Activated T-helper 2 cell treated with anti-CD3 and anti-CD28 coated beads, Interferon-gamma antibody, Interleukin-2, Interleukin-4, amounts not matched to agents 10 μg/mL and 5 μg/mL and 100 μg/mL, durations not matched to agents 14 hours and 24 hours and 36 hours (primary cell): ENCODE data around the gene TIMM23B. TPM values are rescaled to one million over a fixed set of nuclear protein-coding genes. Genes with fewer than 3 reads are reported as not detected.
"Not testable (repeated sequence)": the region's sequence is repeated elsewhere in the genome, so short reads cannot be mapped to it uniquely, and the experiment has no call there.

ENCODE experiments used
- DNase-seq: peaks from one replicate; pipeline ENCODE4 v3.0.0; 2021; ENCODE audit warnings: low spot score
- H3K27ac Mint-ChIP-seq: one replicate; pipeline ENCODE4 v1.8.0; 2021; ENCODE audit warnings: mixed read lengths
- H3K27me3 Mint-ChIP-seq: one replicate; pipeline ENCODE4 v1.8.0; 2021; ENCODE audit warnings: low read depth, mixed read lengths
- H3K36me3 Mint-ChIP-seq: one replicate; pipeline ENCODE4 v1.8.0; 2021; ENCODE audit warnings: low read depth, mixed read lengths
- H3K4me1 Mint-ChIP-seq: one replicate; pipeline ENCODE4 v1.8.0; 2021; ENCODE audit warnings: low read depth, mixed read lengths
- H3K4me3 Mint-ChIP-seq: one replicate; pipeline ENCODE4 v1.8.0; 2021; ENCODE audit warnings: low read depth, mild to moderate bottlenecking, moderate library complexity, mixed read lengths
- H3K9me3 Mint-ChIP-seq: one replicate; pipeline ENCODE4 v1.8.0; 2021; ENCODE audit warnings: mixed read lengths
- intact Hi-C: fragments of 100-400 bp; cut with micrococcal nuclease; formaldehyde crosslinking; loops from one replicate; pipeline ENCODE4 v1.15.1; 2023
- total RNA-seq: library from RNA; stranded (reverse); gene quantifications from 2 replicates; pipeline ENCODE4 v1.2.3, GENCODE V29; 2022

The TIMM23B gene
- total RNA-seq, 1 donor from 2014 or later, result 23.5 TPM

DNA sequence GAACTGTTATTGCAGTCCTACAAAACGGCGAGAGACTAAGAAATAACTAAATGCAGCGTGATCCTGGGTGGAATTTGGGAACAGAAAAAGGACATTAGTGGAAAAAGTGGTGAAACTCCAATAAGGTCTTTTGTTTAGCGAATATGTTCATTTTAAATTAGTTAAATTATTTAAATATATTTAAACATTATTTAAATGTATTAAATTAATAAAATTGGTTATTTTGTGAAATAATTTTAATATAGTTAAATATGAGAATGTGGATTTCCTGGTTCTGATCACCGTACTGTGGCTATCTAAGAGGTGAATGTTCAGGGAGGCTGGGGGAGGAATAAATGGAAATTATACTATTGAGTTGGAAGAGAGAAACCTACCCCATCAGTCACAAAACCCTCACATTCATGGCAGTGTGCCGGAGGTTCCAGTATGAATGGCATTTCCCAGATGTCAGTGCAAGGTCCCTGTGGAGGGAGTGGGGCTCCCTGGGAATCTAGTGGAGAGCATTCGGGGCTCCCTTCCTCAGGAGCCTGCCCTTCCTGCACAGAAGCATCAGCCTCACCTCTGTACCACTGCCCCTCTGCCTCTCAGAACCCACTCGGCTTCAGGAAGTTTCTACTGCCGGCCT, 73.9 kb downstream of the TIMM23B start:
- H3K27me3 Mint-ChIP-seq, H3K4me1 Mint-ChIP-seq, DNase-seq, H3K9me3 Mint-ChIP-seq, H3K27ac Mint-ChIP-seq, intact Hi-C loops, H3K4me3 Mint-ChIP-seq, H3K36me3 Mint-ChIP-seq: not testable (repeated sequence)

GRCh38 chr10:50016926-50017325, 75.1 kb downstream of the TIMM23B start:
- H3K36me3 Mint-ChIP-seq, DNase-seq, H3K4me1 Mint-ChIP-seq, H3K9me3 Mint-ChIP-seq, intact Hi-C loops, H3K4me3 Mint-ChIP-seq, H3K27me3 Mint-ChIP-seq, H3K27ac Mint-ChIP-seq: not testable (repeated sequence)

DNA sequence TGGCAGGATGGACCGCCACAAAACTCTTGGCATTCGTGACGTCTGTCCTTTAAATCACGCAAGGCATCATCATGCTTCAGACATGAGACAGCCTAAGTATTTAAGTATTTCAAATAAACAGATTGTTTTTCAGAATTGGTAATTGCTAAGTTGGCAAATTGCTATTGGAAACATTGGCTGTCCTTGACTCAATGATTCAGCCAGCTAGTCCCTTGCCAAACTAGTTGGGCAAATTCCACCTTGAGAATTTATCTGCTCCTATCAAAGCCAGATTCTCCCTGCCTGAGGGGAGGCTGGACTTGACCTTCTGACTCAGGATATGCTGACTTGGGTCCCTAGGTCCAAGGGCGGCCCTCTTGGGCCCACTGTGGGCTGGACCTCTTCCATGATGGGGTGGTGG, 75.8 kb downstream of the TIMM23B start:
- H3K27me3 Mint-ChIP-seq, H3K27ac Mint-ChIP-seq, H3K36me3 Mint-ChIP-seq, H3K4me1 Mint-ChIP-seq, H3K9me3 Mint-ChIP-seq, intact Hi-C loops, H3K4me3 Mint-ChIP-seq, DNase-seq: not testable (repeated sequence)

DNA sequence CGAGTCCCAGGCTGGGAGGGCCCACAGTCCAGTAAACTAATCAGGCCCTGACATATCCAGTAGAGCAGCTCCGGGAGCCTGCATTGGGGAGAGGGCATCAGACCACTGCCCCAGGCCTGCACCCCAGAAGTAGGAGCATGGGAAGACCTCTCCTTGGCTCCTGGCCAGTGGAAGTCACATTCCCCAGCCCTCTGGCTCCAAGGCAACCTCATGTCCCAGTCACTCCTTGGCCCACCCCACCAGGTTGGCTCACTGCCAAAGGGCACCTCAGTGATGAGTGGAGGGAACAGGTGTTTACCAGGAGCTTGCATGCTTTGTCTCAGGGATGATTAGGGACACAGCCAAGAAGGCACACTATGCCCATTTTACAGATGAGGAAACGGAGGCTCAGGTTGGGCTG, 77.4 kb downstream of the TIMM23B start:
- H3K4me3 Mint-ChIP-seq, DNase-seq, intact Hi-C loops, H3K9me3 Mint-ChIP-seq, H3K27ac Mint-ChIP-seq, H3K4me1 Mint-ChIP-seq, H3K36me3 Mint-ChIP-seq, H3K27me3 Mint-ChIP-seq: not testable (repeated sequence)

GRCh38 chr10:50020451-50021024, 78.7 kb downstream of the TIMM23B start:
- DNase-seq, H3K36me3 Mint-ChIP-seq, H3K27ac Mint-ChIP-seq, H3K4me1 Mint-ChIP-seq, H3K4me3 Mint-ChIP-seq, intact Hi-C loops, H3K27me3 Mint-ChIP-seq, H3K9me3 Mint-ChIP-seq: not testable (repeated sequence)

DNA sequence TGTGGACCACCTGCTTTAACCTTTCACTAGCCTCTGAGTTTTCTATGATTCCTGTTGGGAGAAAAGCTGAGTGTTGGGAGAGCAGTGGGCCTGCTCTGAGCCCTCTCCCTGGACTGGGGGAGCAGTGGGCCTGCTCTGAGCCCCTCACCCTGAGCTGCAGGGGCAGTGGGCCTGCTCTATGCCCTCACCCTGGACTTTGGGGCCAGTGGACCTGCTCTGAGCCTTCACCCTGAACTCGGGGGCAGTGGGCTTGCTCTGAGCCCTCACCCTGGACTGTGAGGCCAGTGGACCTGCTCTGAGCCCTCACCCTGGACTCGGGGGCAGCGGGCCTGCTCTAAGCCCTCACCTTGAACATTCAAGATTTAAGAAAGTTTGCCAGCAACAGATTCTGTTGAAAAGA, 79.8 kb downstream of the TIMM23B start:
- Mint-ChIP-seq H3K27ac (no peak overlapping the region), H3K4me3 (no peak overlapping the region), H3K4me1 (no peaks in the 10 kb centered on the region), H3K9me3 (no peaks in the 10 kb centered on the region), H3K27me3 (peaks cover 17% of the 10 kb centered on the region), H3K36me3 (no peaks in the 10 kb centered on the region)
- intact Hi-C loops, result no loop called here
- no peak for DNase-seq

Other genes with a start within 250 kb of the TIMM23B start
- 3.7 and 3.9 TPM in 2 replicates for gene OGDHL, start 179.7 kb upstream of the TIMM23B start, total RNA-seq
- gene PARG, start within 50 bp of the TIMM23B start, total RNA-seq, result 34.8 and 34.9 TPM in 2 replicates
- gene AGAP6, start 46.4 kb downstream of the TIMM23B start, total RNA-seq, result 22.5 and 25.8 TPM in 2 replicates
- gene WASHC2A, start 125.9 kb downstream of the TIMM23B start, total RNA-seq, result 23.2 and 25.0 TPM in 2 replicates